ENCODE measurements around the gene IL17B. TPM values are rescaled to one million over a fixed set of nuclear protein-coding genes. Genes with fewer than 3 reads are reported as not detected.

The IL17B gene
- total RNA-seq, 1 donor from 2014 or later, result not detected

DNA sequence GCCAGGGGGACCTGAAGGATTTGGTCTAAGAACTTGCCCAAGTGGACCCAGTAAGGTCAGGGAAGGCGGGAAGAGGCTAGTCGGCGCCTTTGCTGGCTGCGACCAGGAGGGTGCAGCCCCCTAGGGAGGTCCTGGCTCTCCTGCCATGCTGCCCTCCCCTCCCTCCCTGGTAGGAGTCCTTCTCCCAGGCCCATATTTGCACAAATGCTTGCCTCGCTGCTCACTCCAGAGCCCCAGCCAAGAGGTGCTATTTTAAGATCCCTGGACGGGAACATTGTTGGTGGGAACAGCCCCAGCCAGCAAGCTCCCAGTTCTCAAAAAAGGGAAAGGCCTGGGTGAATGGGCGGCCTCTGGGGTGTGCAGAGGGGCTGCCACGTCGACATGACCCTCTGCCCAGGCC, 4.3 kb upstream of the IL17B start:
- Mint-ChIP-seq H3K9me3 (ENCODE audit: unreplicated experiment) (peaks cover 1% of the 10 kb centered on the region), H3K4me1 (ENCODE audit: unreplicated experiment) (peaks cover 77% of the 10 kb centered on the region), H3K4me3 (ENCODE audit: unreplicated experiment) (no peak overlapping the region), H3K36me3 (ENCODE audit: unreplicated experiment) (no peaks in the 10 kb centered on the region), H3K27me3 (ENCODE audit: unreplicated experiment) (no peaks in the 10 kb centered on the region), H3K27ac (ENCODE audit: unreplicated experiment) (peak overlapping the region; percentile 71)
- no peak for DNase-seq (ENCODE audit: extremely low spot score, unreplicated experiment)
- TF ChIP-seq, protein P1, sequence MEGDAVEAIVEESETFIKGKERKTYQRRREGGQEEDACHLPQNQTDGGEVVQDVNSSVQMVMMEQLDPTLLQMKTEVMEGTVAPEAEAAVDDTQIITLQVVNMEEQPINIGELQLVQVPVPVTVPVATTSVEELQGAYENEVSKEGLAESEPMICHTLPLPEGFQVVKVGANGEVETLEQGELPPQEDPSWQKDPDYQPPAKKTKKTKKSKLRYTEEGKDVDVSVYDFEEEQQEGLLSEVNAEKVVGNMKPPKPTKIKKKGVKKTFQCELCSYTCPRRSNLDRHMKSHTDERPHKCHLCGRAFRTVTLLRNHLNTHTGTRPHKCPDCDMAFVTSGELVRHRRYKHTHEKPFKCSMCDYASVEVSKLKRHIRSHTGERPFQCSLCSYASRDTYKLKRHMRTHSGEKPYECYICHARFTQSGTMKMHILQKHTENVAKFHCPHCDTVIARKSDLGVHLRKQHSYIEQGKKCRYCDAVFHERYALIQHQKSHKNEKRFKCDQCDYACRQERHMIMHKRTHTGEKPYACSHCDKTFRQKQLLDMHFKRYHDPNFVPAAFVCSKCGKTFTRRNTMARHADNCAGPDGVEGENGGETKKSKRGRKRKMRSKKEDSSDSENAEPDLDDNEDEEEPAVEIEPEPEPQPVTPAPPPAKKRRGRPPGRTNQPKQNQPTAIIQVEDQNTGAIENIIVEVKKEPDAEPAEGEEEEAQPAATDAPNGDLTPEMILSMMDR (IDR thresholded peaks at IDR 0.05), result no peak

DNA sequence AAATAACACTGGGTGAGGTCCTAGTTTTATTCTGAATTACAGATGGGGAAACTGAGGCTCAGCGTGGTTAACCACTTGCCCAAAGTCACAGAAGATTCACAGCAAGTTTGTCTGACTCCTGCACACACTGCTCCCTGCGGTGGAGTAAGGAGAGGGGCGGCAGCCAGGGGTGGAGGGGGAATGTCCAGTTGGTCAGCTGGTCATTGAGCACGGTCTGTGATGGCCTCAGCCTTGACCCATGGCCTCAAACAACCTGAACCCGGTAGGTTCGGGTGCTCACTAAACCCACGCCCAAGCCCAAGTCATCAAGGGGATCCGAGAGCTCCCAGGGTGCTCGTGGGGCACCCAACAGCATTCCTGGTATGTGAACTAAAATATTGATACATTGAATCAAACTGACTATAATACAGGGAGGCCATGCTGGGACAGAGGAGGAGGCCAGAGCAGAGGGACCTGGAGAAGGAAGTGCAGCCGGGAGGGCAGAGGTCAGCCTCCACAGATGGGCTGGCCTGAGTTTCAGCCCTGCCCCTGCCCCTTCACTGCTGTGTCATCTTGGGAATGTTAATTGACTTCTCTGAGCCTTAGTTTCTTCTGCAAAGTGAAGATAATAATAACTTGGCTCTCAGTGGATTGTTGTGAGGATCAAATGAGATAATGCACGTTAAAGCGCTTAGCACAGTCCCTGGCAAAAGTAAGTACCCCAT, 3.6 kb upstream of the IL17B start:
- Mint-ChIP-seq H3K4me3 (ENCODE audit: unreplicated experiment) (no peak overlapping the region), H3K36me3 (ENCODE audit: unreplicated experiment) (no peaks in the 10 kb centered on the region), H3K4me1 (ENCODE audit: unreplicated experiment) (peaks cover 70% of the 10 kb centered on the region), H3K9me3 (ENCODE audit: unreplicated experiment) (no peaks in the 10 kb centered on the region), H3K27me3 (ENCODE audit: unreplicated experiment) (no peaks in the 10 kb centered on the region), H3K27ac (ENCODE audit: unreplicated experiment) (peak overlapping the region; percentile 45)
- DNase-seq (ENCODE audit: extremely low spot score, unreplicated experiment), result no peak
- TF ChIP-seq, protein P1 (IDR thresholded peaks at IDR 0.05), result no peak

DNA sequence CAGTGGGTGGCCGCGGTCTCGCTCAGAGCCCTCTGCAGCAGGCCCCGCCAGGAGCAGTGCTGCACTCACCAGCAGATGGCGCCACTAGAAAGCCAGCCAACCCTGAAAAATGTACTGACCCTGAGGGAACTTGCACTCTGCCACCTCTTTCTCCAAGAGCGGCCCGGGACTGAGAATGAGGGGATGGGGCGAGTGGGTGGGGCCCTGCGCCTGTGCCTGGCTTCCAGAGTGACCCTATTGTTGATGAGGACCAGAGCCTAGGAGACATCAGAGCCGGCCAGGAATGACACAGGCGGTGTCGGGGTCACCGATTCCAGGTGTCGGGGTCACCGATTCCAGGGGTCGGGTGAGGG, 2.9 kb upstream of the IL17B start:
- peak overlapping the region; percentile 43 for H3K27ac Mint-ChIP-seq (ENCODE audit: unreplicated experiment)
- peaks cover 63% of the 10 kb centered on the region for H3K4me1 Mint-ChIP-seq (ENCODE audit: unreplicated experiment)
- H3K27me3 Mint-ChIP-seq (ENCODE audit: unreplicated experiment), result no peaks in the 10 kb centered on the region
- no peaks in the 10 kb centered on the region for H3K9me3 Mint-ChIP-seq (ENCODE audit: unreplicated experiment)
- no peaks in the 10 kb centered on the region for H3K36me3 Mint-ChIP-seq (ENCODE audit: unreplicated experiment)
- TF ChIP-seq, protein P1 (IDR thresholded peaks at IDR 0.05), result peak; percentile 98
- peak; percentile 94 for DNase-seq (ENCODE audit: extremely low spot score, unreplicated experiment)
- no peak overlapping the region for H3K4me3 Mint-ChIP-seq (ENCODE audit: unreplicated experiment)

DNA sequence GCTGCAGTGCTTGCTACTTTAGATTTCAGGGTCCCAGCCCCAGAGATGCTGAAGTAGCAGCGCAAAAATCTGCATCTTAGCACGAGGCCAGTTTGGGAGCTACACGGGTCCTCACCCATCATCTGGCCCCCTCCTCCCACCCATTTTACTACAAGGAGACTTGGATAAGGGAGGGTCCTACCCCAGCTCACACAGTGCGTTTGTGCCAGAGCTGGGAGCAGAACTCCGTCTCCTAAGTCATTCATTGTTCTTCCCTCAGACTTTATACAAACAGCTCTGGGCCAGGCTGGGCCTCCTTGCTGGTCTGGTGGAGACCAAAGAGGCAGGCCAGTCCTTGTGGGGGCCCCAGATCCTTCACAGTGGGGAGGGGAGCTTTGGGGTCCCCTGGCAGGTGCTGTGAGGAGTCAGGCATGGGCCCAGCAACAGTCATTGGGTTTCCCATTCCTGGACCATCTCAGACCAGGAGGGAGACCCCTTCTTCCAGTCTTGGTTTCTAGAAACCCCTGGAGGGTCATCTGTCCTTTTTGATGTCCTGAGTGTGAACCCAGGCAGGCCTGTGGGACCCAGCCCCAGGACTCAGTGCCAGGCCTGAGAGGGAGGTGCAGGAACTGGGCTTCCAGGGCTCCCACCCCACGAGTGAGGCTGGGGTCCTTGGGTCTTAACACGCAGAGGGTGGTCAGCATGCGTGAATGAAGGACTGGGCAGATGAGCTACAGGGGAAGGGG, 2.3 kb upstream of the IL17B start:
- Mint-ChIP-seq H3K4me1 (ENCODE audit: unreplicated experiment) (peaks cover 57% of the 10 kb centered on the region), H3K4me3 (ENCODE audit: unreplicated experiment) (no peak overlapping the region), H3K36me3 (ENCODE audit: unreplicated experiment) (no peaks in the 10 kb centered on the region), H3K9me3 (ENCODE audit: unreplicated experiment) (no peaks in the 10 kb centered on the region), H3K27ac (ENCODE audit: unreplicated experiment) (peak overlapping the region; percentile 43), H3K27me3 (ENCODE audit: unreplicated experiment) (no peaks in the 10 kb centered on the region)
- no peak for DNase-seq (ENCODE audit: extremely low spot score, unreplicated experiment)
- TF ChIP-seq, protein P1 (IDR thresholded peaks at IDR 0.05), result no peak

DNA sequence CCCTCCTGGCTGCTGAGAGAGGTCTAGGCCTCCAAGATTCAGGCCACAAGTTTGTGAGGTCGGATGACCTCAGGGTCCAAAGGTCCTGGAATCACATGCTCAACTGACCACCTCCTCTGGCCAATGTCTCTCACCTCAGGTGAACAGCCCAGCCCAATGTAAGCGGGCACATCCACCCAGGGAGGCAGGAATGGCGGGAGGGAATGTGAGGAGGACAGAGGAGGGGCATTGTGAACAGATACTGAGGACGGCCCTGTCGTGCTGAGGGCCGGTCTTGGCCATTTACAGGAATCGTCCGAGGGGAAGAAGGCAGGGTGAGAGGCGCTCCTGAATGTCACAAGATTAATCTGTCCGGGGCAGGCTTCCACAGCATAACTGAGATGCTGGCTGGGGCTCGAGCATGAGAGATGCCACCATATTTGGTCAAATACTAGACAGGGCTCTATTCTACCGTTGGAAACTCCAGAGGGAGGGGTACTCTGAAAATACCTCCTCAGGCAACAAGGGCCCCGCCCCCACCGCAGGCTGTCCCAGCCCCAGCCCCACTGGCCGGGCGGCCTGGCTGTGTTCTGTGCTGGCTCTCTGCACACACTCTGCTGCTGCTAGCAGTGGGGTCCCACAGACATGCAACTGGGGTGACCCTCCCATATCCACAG, 1.5 kb upstream of the IL17B start:
- Mint-ChIP-seq H3K36me3 (ENCODE audit: unreplicated experiment) (no peaks in the 10 kb centered on the region), H3K27ac (ENCODE audit: unreplicated experiment) (peak overlapping the region; percentile 69), H3K9me3 (ENCODE audit: unreplicated experiment) (no peaks in the 10 kb centered on the region), H3K27me3 (ENCODE audit: unreplicated experiment) (no peaks in the 10 kb centered on the region), H3K4me1 (ENCODE audit: unreplicated experiment) (peaks cover 49% of the 10 kb centered on the region), H3K4me3 (ENCODE audit: unreplicated experiment) (no peak overlapping the region)
- no peak for DNase-seq (ENCODE audit: extremely low spot score, unreplicated experiment)
- TF ChIP-seq, protein P1 (IDR thresholded peaks at IDR 0.05), result no peak

Measured in osteocyte (in vitro differentiated cells).